ENCODE data around the gene KLHL28. TPM values are rescaled to one million over a fixed set of nuclear protein-coding genes. Genes with fewer than 3 reads are reported as not detected.

Gene KLHL28
- total RNA-seq, 1 experiment from 2014 or later: 10.3 TPM

DNA sequence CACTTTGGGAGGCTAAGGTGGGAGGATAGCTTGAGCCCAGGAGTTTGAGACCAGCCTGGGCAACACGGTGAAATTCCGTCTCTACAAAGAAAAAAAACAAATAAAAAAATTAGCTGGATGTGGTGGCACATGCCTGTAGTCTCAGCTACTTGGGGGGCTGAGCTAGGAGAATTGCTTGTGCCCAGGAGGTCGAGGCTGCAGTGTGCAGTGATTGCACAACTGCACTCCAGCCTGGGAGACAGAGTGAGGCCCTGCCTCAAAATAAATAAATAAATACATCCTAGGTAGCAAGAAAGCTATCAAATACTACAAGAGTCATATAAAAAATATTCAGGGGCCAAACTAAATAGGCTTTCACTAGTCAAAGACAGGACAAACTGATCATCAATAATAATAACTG lies 6.2 kb downstream of the KLHL28 start:
- H4K20me1 ChIP-seq (ENCODE audit: insufficient read depth): peaks cover 16% of the 10 kb centered on the region
- no peaks in the 10 kb centered on the region for H3F3A ChIP-seq (ENCODE audit: insufficient read depth, low read depth)
- no peaks in the 10 kb centered on the region for H3K27me3 ChIP-seq (ENCODE audit: insufficient read depth, low read depth)
- H3K4me1 ChIP-seq (replicated peaks; ENCODE audit: insufficient read depth): peaks cover 23% of the 10 kb centered on the region
- BruUV-seq (replicated peaks): no TSS peak
- no peaks in the 10 kb centered on the region for H3K36me3 ChIP-seq (ENCODE audit: low read depth)
- TF ChIP-seq CTCF (conservative IDR thresholded peaks at IDR 0.05) (no peak), EZH2 (IDR thresholded peaks at IDR 0.05; ENCODE audit: low read depth) (no peak)
- DNase-seq: no peak
- intact Hi-C loops (cut with micrococcal nuclease; ENCODE audit: unreplicated experiment): no loop called here
- H3K4me2 ChIP-seq: no peak overlapping the region
- ChIA-PET POLR2A (ENCODE audit: unreplicated experiment) (interaction anchor here (0.5 kb wide), 1 partner anchor 133 kb away, joined by 8 read pairs; no protein-coding TSS in a partner anchor), CTCF (no interaction called here)
- H2AFZ ChIP-seq: no peak overlapping the region
- H3K9me2 ChIP-seq (ENCODE audit: insufficient read depth): no peaks in the 10 kb centered on the region
- no peak overlapping the region for H3K27ac ChIP-seq
- H3K79me2 ChIP-seq (ENCODE audit: low read depth): peaks cover 74% of the 10 kb centered on the region
- no peak overlapping the region for H3K4me3 ChIP-seq
- no peaks in the 10 kb centered on the region for H3K9me3 ChIP-seq (ENCODE audit: insufficient read depth, low read depth)

- no peak overlapping the region for H3K4me2 ChIP-seq
- no peak overlapping the region for H2AFZ ChIP-seq
- no peaks in the 10 kb centered on the region for H3K9me3 ChIP-seq (ENCODE audit: insufficient read depth, low read depth)
- no peak overlapping the region for H3K27ac ChIP-seq
- H3K9me2 ChIP-seq (ENCODE audit: insufficient read depth): no peaks in the 10 kb centered on the region
- H3K4me3 ChIP-seq: no peak overlapping the region
- no peaks in the 10 kb centered on the region for H3F3A ChIP-seq (ENCODE audit: insufficient read depth, low read depth)
- POLR2A ChIA-PET (ENCODE audit: unreplicated experiment): no interaction called here
- peaks cover 16% of the 10 kb centered on the region for H3K4me1 ChIP-seq (replicated peaks; ENCODE audit: insufficient read depth)
- DNase-seq: no peak
- H3K27me3 ChIP-seq (ENCODE audit: insufficient read depth, low read depth): no peaks in the 10 kb centered on the region
- H4K20me1 ChIP-seq (ENCODE audit: insufficient read depth): peaks cover 11% of the 10 kb centered on the region
- H3K79me2 ChIP-seq (ENCODE audit: low read depth): peaks cover 74% of the 10 kb centered on the region
- H3K36me3 ChIP-seq (ENCODE audit: low read depth): no peaks in the 10 kb centered on the region
- CTCF ChIA-PET: no interaction called here
- TF ChIP-seq EZH2 (IDR thresholded peaks at IDR 0.05; ENCODE audit: low read depth): no peak
- no peak for TF ChIP-seq CTCF (conservative IDR thresholded peaks at IDR 0.05)
- no TSS peak for BruUV-seq (replicated peaks)
- intact Hi-C loops (cut with micrococcal nuclease; ENCODE audit: unreplicated experiment): no loop called here
Measured at GRCh38 chr14:44954750-44955149, 7.0 kb downstream of the KLHL28 start.

DNA sequence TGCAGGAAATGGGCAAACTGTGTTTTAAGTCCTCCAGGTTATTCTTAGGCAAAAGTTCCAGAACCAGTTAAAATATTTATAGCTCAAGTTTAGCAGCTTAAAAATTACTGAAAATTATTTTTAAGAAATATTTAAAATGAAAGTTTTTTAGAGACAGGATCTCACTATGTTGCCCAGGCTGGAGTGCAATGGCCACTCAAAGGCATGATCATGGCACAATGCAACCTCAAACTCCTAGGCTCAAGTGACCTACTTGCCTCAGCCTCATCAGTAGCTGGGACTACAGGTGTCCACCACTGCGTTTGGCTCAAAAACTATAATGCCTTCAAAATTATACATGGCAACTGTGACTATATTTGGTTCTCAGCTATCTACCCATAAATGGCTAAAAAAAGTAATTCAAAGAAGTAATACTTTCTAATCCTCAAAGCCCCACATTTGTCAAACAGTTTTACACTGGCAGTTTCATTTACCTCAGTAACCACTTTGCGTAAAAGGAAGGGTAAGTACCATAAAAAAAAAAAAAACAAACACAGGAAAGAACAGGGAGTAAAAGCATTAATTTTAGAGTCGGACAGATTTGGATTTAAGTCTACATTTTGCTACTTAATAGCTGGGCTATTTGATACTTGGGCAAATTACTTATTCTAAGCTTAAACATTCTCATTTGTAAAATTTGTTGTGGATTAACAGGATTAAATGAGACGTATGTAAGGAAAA lies 9.2 kb downstream of the KLHL28 start:
- H3K27ac ChIP-seq: no peak overlapping the region
- H3K4me2 ChIP-seq: no peak overlapping the region
- ChIA-PET CTCF (no interaction called here), POLR2A (ENCODE audit: unreplicated experiment) (no interaction called here)
- peaks cover 6% of the 10 kb centered on the region; the same call in 1 of the 2 replicates for H4K20me1 ChIP-seq (ENCODE audit: insufficient read depth)
- no peaks in the 10 kb centered on the region for H3K9me3 ChIP-seq (ENCODE audit: insufficient read depth, low read depth)
- TF ChIP-seq EZH2 (IDR thresholded peaks at IDR 0.05; ENCODE audit: low read depth): no peak
- no peak for TF ChIP-seq CTCF (conservative IDR thresholded peaks at IDR 0.05)
- no peak for DNase-seq
- H3F3A ChIP-seq (ENCODE audit: insufficient read depth, low read depth): no peaks in the 10 kb centered on the region
- H3K79me2 ChIP-seq (ENCODE audit: low read depth): peaks cover 65% of the 10 kb centered on the region
- BruUV-seq (replicated peaks): no TSS peak
- no peaks in the 10 kb centered on the region; the same call in 1 of the 2 replicates for H3K36me3 ChIP-seq (ENCODE audit: low read depth)
- H3K9me2 ChIP-seq (ENCODE audit: insufficient read depth): no peaks in the 10 kb centered on the region
- H3K27me3 ChIP-seq (ENCODE audit: insufficient read depth, low read depth): no peaks in the 10 kb centered on the region
- H2AFZ ChIP-seq: no peak overlapping the region
- H3K4me3 ChIP-seq: no peak overlapping the region
- no peaks in the 10 kb centered on the region for H3K4me1 ChIP-seq (replicated peaks; ENCODE audit: insufficient read depth)
- intact Hi-C loops (cut with micrococcal nuclease; ENCODE audit: unreplicated experiment): no loop called here
